GM20000 (cell line): ENCODE measurements around the gene IFITM10.
"Not testable (repeated sequence)": the region's sequence is repeated elsewhere in the genome, so short reads cannot be mapped to it uniquely, and the experiment has no call there.

Experiments used
- DNase-seq: peaks from one replicate; pipeline ENCODE4 v3.0.0; 2012; ENCODE audit warnings: low spot score
- CTCF ChIP-seq: IDR thresholded peaks from 2 replicates; pipeline ENCODE4 v1.5.1; 2012; ENCODE audit warnings: mild to moderate bottlenecking, control low read depth; ENCODE audit errors: extremely low read depth, missing control alignments

Gene IFITM10

DNA sequence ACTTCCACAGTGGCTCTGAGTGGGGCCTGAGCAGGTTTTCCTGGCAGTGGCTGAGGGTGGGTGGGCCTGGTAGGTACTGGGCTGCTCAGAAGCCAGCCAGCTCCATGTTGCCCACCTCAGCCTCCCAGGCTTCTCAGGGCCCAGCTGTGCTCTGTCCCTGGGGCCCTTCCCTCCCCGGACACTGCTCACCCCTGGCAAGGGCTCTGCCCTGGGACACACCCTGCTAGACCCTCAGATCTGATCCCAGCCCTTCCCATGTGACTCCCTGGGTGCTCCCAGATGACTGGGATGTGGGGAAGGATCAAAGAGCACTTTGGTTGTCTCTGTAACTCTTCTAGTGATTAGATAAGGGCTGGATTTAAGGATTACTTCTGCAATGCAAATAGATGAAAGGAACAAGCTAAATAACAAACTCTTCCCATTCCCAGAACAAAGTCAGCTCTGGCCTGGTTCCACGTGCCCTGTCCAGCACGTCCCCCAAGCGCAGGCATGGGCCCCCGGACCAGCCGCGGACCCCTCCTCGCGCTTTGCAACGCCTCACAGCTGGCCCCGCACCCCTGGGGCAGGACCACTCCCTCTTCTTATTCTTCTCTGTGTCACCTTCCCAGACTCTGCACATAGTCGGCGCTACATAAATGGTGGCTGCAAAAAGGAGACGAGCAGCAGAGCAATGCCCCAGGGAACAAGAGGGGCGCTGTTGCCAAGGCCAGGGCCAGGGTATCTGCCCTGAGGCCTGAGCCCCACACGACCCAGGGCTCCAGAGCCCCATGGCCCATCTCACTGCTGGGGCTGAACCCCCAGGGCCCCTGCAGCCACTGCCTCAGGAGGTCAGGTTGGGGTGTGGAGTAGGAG lies 59.1 kb downstream of the IFITM10 start:
- DNase-seq = no peak
- TF ChIP-seq CTCF = no peak

DNA sequence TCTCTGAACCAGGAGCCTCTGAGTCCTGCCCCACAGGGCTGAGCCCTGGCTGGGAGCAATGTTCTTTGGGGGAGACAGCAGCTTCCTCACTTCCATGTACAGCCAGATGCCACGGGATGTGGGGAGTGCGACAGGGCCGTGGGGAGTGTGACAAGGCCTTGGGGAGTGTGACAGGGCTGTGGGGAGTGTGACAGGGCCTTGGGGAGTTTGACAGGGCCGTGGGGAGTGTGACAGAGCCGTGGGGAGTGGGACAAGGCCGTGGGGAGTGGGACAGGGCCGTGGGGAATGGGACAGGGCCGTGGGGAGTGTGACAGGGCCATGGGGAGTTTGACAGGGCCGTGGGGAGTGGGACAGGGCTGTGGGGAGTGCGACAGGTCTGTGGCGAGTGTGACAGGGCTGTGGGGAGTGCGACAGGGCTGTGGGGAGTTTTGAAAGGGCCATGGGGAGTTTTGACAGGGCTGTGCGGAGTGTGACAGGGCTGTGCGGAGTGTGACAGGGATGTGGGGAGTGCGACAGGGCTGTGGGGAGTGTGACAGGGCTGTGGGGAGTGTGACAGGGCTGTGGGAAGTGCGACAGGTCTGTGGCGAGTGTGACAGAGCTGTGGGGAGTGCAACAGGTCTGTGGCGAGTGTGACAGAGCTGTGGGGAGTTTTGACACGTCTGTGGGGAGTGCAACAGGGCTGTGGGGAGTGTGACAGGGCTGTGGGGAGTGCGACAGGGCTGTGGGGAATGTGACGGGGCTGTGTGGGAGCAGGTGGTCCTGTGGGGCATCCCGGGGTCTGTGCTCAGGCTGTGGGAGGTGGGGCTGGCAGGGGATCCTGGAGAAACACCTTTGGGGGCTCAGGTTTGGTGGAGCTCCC lies 60.0 kb downstream of the IFITM10 start:
- no peak for DNase-seq
- no peak for TF ChIP-seq CTCF

GRCh38 chr11:1689250-1690166 lies 60.9 kb downstream of the IFITM10 start:
- DNase-seq = not testable (repeated sequence)

GRCh38 chr11:1688336-1688947 lies 62.0 kb downstream of the IFITM10 start:
- DNase-seq = not testable (repeated sequence)

DNA sequence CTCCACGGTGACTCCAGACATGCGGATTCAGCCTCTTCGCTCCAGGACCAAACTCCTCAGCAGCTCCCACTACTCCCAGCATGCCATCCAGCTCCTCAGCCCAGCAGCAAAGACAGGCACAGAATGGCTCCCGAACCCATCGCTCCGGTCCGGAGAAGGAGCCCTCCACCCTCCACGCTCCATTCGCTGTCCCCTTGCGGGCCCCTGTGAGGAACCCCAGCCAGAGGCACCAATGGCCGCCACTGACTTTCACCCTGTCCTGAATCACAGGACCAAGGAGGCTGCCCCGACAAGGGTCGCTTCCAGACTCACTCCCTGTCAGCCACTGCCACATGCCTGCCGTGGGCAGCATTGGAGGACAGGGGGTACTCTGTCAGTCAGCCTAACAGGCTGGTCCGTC lies 64.2 kb downstream of the IFITM10 start:
- DNase-seq = not testable (repeated sequence)

- DNase-seq = not testable (repeated sequence)
Observed at GRCh38 chr11:1684886-1685874, 65.2 kb downstream of the IFITM10 start.

DNA sequence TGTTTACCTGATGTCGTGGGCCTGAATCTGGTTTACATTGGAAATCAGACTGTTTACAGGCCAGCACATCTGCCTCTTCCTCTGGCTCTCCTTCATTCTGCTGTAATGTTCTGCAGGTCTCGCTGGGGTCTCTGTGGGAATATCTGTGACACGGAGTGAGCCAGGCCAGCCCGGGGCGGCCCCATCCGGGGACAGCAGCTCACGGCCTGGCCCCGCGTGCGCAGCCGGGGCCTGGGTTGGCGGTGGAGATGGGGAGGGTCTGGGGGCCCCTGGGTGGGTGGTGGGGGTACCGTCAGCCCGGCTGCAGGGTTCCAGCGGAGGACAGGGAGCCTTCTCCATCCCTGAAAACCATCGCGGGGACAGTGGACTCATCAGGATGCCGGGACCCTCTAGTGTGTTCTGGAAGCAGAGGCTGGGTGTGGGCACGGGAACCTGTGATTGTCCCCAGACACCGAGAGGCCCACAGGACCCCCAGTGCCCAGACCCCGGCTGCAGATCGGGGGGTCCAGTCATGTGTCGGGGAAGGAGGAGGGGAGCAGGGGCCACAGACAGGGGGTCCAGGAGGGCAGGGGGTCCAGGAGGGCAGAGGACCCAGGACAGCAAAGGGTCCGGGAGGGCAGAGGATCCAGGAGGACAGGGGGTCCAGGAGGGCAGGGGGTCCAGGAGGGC lies 66.4 kb downstream of the IFITM10 start:
- not testable (repeated sequence) for DNase-seq

- DNase-seq = not testable (repeated sequence)
Observed at GRCh38 chr11:1683216-1683615, 67.2 kb downstream of the IFITM10 start.
